IMR-90 (cell line): Measurements from ENCODE around the gene HSD11B1L. TPM values are rescaled to one million over a fixed set of nuclear protein-coding genes. Genes with fewer than 3 reads are reported as not detected.

Source experiments
- ATAC-seq: fragments of 200-7000 bp; cut with Tn5 transposase; 2 replicates; pipeline ENCODE4 v1.9.1; 2020; ENCODE audit warnings: low read depth, mild to moderate bottlenecking, moderate library complexity
- BruUV-seq: library from RNA; stranded (reverse); fragments of 400-500 nt; replicated peaks from 2 replicates; lab custom pipeline; 2021; lab: Mats Ljungman, UMichigan
- CTCF ChIA-PET: fragments of 300-600 bp; formaldehyde crosslinking; extraction: SDS; loops from one replicate; lab custom pipeline; 2021; ENCODE audit warnings: antibody characterized with exemption; lab: Yijun Ruan, JAX
- POLR2A ChIA-PET: fragments of 300-600 bp; sonication (Branson Sonifier 250); formaldehyde crosslinking; loops from one replicate; lab custom pipeline; 2022; ENCODE audit warnings: antibody characterized with exemption; ENCODE audit not compliant: unreplicated experiment; lab: Charles Lee
- DNase-seq: peaks from one replicate; pipeline ENCODE4 v3.0.0; 2013
- H2AFZ ChIP-seq: replicated peaks from 2 replicates; pipeline ENCODE3; 2013; ENCODE audit warnings: low read length, mild to moderate bottlenecking; ENCODE audit not compliant: poor library complexity
- H2AK5ac ChIP-seq: 2 replicates; pipeline ENCODE4 v1.6.1; 2013; ENCODE audit warnings: low read depth, low read length, inconsistent platforms
- H2AK9ac ChIP-seq: replicated peaks from 2 replicates; pipeline ENCODE3; 2013; ENCODE audit warnings: mild to moderate bottlenecking, low read depth, low read length, moderate library complexity; ENCODE audit not compliant: poor library complexity
- H2BK120ac ChIP-seq: 2 replicates; pipeline ENCODE4 v1.6.1; 2013; ENCODE audit warnings: low read depth, low read length, inconsistent platforms
- H2BK15ac ChIP-seq: 3 replicates; pipeline ENCODE4 v1.6.1; 2013; ENCODE audit warnings: low read depth, low read length, inconsistent platforms
- H2BK20ac ChIP-seq: 2 replicates; pipeline ENCODE4 v1.6.1; 2013; ENCODE audit warnings: low read depth, mild to moderate bottlenecking, inconsistent platforms, low read length, moderate library complexity
- H2BK5ac ChIP-seq: 2 replicates; pipeline ENCODE4 v1.6.1; 2013; ENCODE audit warnings: mild to moderate bottlenecking, low read depth, low read length, inconsistent platforms; ENCODE audit not compliant: poor library complexity, severe bottlenecking
- H3K14ac ChIP-seq: replicated peaks from 2 replicates; pipeline ENCODE4 v1.6.1; 2013; ENCODE audit warnings: low read depth, low read length, inconsistent platforms
- H3K18ac ChIP-seq: 2 replicates; pipeline ENCODE4 v1.6.1; 2013; ENCODE audit warnings: low read depth, low read length, control low read depth
- H3K23ac ChIP-seq: 2 replicates; pipeline ENCODE4 v1.6.1; 2013; ENCODE audit warnings: low read depth, low read length, inconsistent platforms
- H3K27ac ChIP-seq: 2 replicates; pipeline ENCODE4 v1.5.1; 2013; ENCODE audit warnings: mild to moderate bottlenecking, control low read depth, low read length; ENCODE audit not compliant: insufficient read depth
- H3K27me3 ChIP-seq: 2 replicates; pipeline ENCODE4 v1.6.1; 2013; ENCODE audit warnings: low read length; ENCODE audit not compliant: control insufficient read depth, insufficient read depth
- H3K36me3 ChIP-seq: 2 replicates; pipeline ENCODE4 v1.6.1; 2013; ENCODE audit warnings: low read length, mixed read lengths; ENCODE audit not compliant: control insufficient read depth, insufficient read depth
- H3K4ac ChIP-seq: 2 replicates; pipeline ENCODE4 v1.6.1; 2013; ENCODE audit warnings: low read depth, low read length, inconsistent platforms
- H3K4me1 ChIP-seq: 2 replicates; pipeline ENCODE4 v1.6.1; 2013; ENCODE audit warnings: low read length, mixed read lengths; ENCODE audit not compliant: control insufficient read depth, insufficient read depth
- H3K4me2 ChIP-seq: 2 replicates; pipeline ENCODE4 v1.6.1; 2013; ENCODE audit warnings: low read depth, mild to moderate bottlenecking, control low read depth, low read length, moderate library complexity
- H3K4me3 ChIP-seq: 2 replicates; pipeline ENCODE4 v1.5.1; 2013; ENCODE audit warnings: low read depth, mild to moderate bottlenecking, control low read depth, low read length, moderate library complexity; ENCODE audit not compliant: insufficient read depth
- H3K56ac ChIP-seq: 2 replicates; pipeline ENCODE4 v1.6.1; 2013; ENCODE audit warnings: low read length, inconsistent platforms; ENCODE audit not compliant: insufficient read depth; ENCODE audit errors: extremely low read depth
- H3K79me1 ChIP-seq, 2 experiments: 2 replicates each; pipeline ENCODE4 v1.6.1; 2013; ENCODE audit warnings: low read length in 2 of 2, inconsistent platforms in 1 of 2, low read depth in 1 of 2
- H3K9ac ChIP-seq: 2 replicates; pipeline ENCODE4 v1.6.1; 2013; ENCODE audit warnings: low read depth, low read length, control low read depth
- H3K9me1 ChIP-seq: 2 replicates; pipeline ENCODE4 v1.6.1; 2013; ENCODE audit warnings: low read length, inconsistent platforms; ENCODE audit not compliant: insufficient read depth
- H3K9me3 ChIP-seq: 2 replicates; pipeline ENCODE4 v1.6.1; 2013; ENCODE audit warnings: low read length; ENCODE audit not compliant: control insufficient read depth, insufficient read depth
- H4K20me1 ChIP-seq: 2 replicates; pipeline ENCODE4 v1.6.1; 2013; ENCODE audit warnings: low read length, inconsistent platforms; ENCODE audit not compliant: insufficient read depth
- H4K5ac ChIP-seq: 2 replicates; pipeline ENCODE4 v1.6.1; 2013; ENCODE audit warnings: mild to moderate bottlenecking, low read depth, low read length, control low read depth
- H4K8ac ChIP-seq, 2 experiments: 2 replicates each; pipeline ENCODE4 v1.6.1; 2013; ENCODE audit warnings: low read depth in 2 of 2, low read length in 2 of 2, control low read depth in 1 of 2, inconsistent platforms in 1 of 2
- H4K91ac ChIP-seq: 2 replicates; pipeline ENCODE4 v1.6.1; 2013; ENCODE audit warnings: low read depth, low read length, inconsistent platforms; ENCODE audit not compliant: insufficient read depth
- BHLHE40 ChIP-seq: fragments of 150-350 bp; IDR thresholded peaks from 2 replicates; pipeline ENCODE4 v1.6.1; 2016; ENCODE audit warnings: mild to moderate bottlenecking, low read depth, low read length
- CEBPB ChIP-seq: IDR thresholded peaks from 2 replicates; pipeline ENCODE4 v1.6.1; 2012; ENCODE audit warnings: low read depth, low read length, improper control_type of control experiment
- CHD1 ChIP-seq: IDR thresholded peaks from 2 replicates; pipeline ENCODE4 v1.6.1; 2012; ENCODE audit warnings: low read depth, low read length, improper control_type of control experiment
- MAFK ChIP-seq: IDR thresholded peaks from 2 replicates; pipeline ENCODE4 v1.6.1; 2012; ENCODE audit warnings: low read depth, low read length, improper control_type of control experiment
- MAZ ChIP-seq: IDR thresholded peaks from 2 replicates; pipeline ENCODE4 v1.6.1; 2012; ENCODE audit warnings: low read depth, mild to moderate bottlenecking, low read length, improper control_type of control experiment, moderate library complexity, borderline replicate concordance
- POLR2A ChIP-seq: IDR thresholded peaks from 2 replicates; pipeline ENCODE4 v1.6.1; 2012; ENCODE audit warnings: mild to moderate bottlenecking, low read depth, low read length
- RAD21 ChIP-seq: IDR thresholded peaks from 2 replicates; pipeline ENCODE4 v1.6.1; 2012; ENCODE audit warnings: low read length, improper control_type of control experiment
- RFX5 ChIP-seq: IDR thresholded peaks from 2 replicates; pipeline ENCODE4 v1.8.0; 2012; ENCODE audit warnings: low read depth, mild to moderate bottlenecking, low read length, moderate library complexity
- SMC3 ChIP-seq: fragments of 150-350 bp; IDR thresholded peaks from 2 replicates; pipeline ENCODE4 v1.6.1; 2016; ENCODE audit warnings: low read depth, mild to moderate bottlenecking, antibody characterized with exemption, low read length, moderate library complexity
- WGBS, 2 experiments: methylation state at CpG; one replicate each; pipeline versions ENCODE4 v1.1.5 to v1.1.7; 2013; ENCODE audit warnings: missing lambda C conversion rate in 2 of 2; ENCODE audit not compliant: insufficient read length in 1 of 2; ENCODE audit errors: extremely low coverage in 2 of 2; 5-methylcytosine and 5-hydroxymethylcytosine counted together
- dilution Hi-C: fragments of 300-500 bp; cut with HindIII; formaldehyde crosslinking; loops from one replicate; pipeline ENCODE4 v1.14.3; 2018; ENCODE audit warnings: low sequenced_read_pairs; ENCODE audit not compliant: unreplicated experiment
- in situ Hi-C: fragments of 300-500 bp; cut with MboI; formaldehyde crosslinking; loops from 3 replicates; pipeline ENCODE4 v1.14.3; 2019; ENCODE audit warnings: low sequenced_read_pairs, inconsistent platforms, mixed read lengths
- intact Hi-C: fragments of 100-400 bp; cut with micrococcal nuclease; formaldehyde crosslinking; loops from 2 replicates; pipeline ENCODE4 v1.10.0; 2022
- polyA plus RNA-seq, 3 experiments: library from polyadenylated mRNA; depleted of rRNA; stranded (reverse); fragments of >200 nt; gene quantifications; 2 replicates each; pipeline ENCODE4 v1.2.3, GENCODE V29; 2012; ENCODE audit warnings: low replicate concordance in 1 of 3
- total RNA-seq: library from RNA; depleted of rRNA; stranded (reverse); fragments of >200 nt; gene quantifications from 2 replicates; pipeline ENCODE4 v1.2.3, GENCODE V29; 2012
- TF ChIP-seq, protein P1 (sequence below): conservative IDR thresholded peaks from 2 replicates; pipeline ENCODE4 v1.5.1; 2012; ENCODE audit warnings: mild to moderate bottlenecking, low read depth, low read length, improper control_type of control experiment

Gene HSD11B1L
- total and polyA plus RNA-seq, 2 of the 4 experiments (the other 2 are of a cell fraction) = 2.2 to 7.2 TPM

DNA sequence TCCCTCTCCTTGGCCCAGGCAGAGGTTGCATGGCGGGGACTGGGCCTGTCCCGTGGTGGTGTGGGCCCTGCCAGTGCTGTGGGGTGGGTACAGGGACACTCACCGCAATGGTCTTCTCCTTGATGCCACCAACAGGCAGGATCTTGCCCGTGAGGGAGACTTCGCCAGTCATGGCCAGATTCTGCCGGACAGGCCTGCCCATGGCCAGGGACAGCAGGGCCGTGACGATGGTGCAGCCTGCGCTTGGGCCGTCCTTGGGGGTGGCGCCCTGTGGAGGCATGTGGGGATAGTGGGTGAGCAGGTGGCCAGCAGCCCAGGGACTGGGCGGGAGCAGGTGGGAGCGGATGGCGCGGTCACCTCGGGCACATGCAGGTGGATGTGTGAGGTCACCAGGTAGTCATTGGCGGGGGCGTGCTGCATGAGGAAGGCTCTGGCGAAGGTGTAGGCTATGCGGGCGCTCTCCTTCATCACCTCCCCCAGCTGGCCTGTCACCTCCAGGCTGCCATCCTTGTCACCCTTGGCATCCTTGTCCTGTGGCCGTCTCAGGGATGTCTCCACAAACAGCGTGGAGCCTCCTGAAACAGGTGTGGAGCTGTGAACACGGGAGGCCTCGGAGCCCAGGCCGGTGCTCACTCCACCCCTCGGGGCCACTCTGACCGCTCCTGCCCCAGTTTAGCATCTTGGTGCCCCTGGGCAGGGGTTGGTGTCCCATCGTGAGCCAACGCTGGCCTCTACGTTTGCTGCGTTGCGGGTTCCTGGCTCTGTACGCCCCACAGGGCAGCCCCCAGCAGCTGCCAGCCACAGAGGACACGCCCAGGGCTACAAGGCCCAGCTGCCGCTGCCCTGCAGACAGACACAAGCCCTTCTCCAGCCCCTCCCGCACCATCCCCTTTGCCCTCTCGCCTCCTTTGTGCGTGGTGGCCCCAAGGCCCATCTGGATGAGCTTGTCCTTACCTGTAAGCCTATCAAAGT, 12.7 kb downstream of the HSD11B1L start:
- Histone ChIP-seq H3K4me2 (no peak overlapping the region), H4K91ac (no peak overlapping the region), H2AK5ac (no peak overlapping the region), H4K5ac (no peak overlapping the region), H3K36me3 (peaks cover 68% of the 10 kb centered on the region), H3K23ac (no peak overlapping the region), H3K27ac (no peak overlapping the region), H3K14ac (no peak overlapping the region), H3K9ac (no peak overlapping the region), H4K8ac (no peak overlapping the region), H3K9me3 (no peaks in the 10 kb centered on the region), H2BK20ac (no peak overlapping the region), H3K56ac (no peak overlapping the region), H2BK5ac (no peak overlapping the region), H2BK15ac (no peak overlapping the region), H3K4me1 (peaks cover 2% of the 10 kb centered on the region; the same call in 1 of the 2 replicates), H3K18ac (no peak overlapping the region), H2AFZ (peak overlapping the region; percentile 23), H2AK9ac (peak overlapping the region; percentile 70), H3K9me1 (peaks cover 4% of the 10 kb centered on the region; the same call in 1 of the 2 replicates), H2BK120ac (no peak overlapping the region), H3K27me3 (no peaks in the 10 kb centered on the region), H4K20me1 (peaks cover 80% of the 10 kb centered on the region), H3K4me3 (no peak overlapping the region), H3K79me1 (peaks cover 4 to 65% of the 10 kb centered on the region in 2 experiments; a peak in 3 of 4 replicates), H3K4ac (no peak overlapping the region)
- in situ Hi-C loops (no loop called here), intact Hi-C loops (no loop called here), dilution Hi-C loops (no loop called here)
- no TSS peak for BruUV-seq
- ChIA-PET CTCF (no interaction called here), POLR2A (no interaction called here)
- no peak for TF ChIP-seq BHLHE40
- TF ChIP-seq CEBPB = no peak
- no peak for TF ChIP-seq MAZ
- TF ChIP-seq, protein P1, sequence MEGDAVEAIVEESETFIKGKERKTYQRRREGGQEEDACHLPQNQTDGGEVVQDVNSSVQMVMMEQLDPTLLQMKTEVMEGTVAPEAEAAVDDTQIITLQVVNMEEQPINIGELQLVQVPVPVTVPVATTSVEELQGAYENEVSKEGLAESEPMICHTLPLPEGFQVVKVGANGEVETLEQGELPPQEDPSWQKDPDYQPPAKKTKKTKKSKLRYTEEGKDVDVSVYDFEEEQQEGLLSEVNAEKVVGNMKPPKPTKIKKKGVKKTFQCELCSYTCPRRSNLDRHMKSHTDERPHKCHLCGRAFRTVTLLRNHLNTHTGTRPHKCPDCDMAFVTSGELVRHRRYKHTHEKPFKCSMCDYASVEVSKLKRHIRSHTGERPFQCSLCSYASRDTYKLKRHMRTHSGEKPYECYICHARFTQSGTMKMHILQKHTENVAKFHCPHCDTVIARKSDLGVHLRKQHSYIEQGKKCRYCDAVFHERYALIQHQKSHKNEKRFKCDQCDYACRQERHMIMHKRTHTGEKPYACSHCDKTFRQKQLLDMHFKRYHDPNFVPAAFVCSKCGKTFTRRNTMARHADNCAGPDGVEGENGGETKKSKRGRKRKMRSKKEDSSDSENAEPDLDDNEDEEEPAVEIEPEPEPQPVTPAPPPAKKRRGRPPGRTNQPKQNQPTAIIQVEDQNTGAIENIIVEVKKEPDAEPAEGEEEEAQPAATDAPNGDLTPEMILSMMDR = no peak
- TF ChIP-seq RFX5 = no peak
- no peak for TF ChIP-seq CHD1
- no peak for TF ChIP-seq POLR2A
- no peak for TF ChIP-seq MAFK
- TF ChIP-seq RAD21 = no peak
- TF ChIP-seq SMC3 = no peak
- no peak for DNase-seq
- WGBS, 2 experiments = 91% methylated on average over 13 of the region's 39 CpGs; no CpG with 5 or more reads in 1 of the 2 experiments
- ATAC-seq = no peak
